HEK293 (cell line): Measurements from ENCODE around the gene SLC2A6.

Experiments
- CTCF ChIA-PET: fragments of 350-600 bp; formaldehyde crosslinking; extraction: SDS; loops from one replicate; lab custom pipeline; 2021; ENCODE audit warnings: antibody characterized with exemption; lab: Yijun Ruan, JAX
- POLR2A ChIA-PET: fragments of 300-600 bp; formaldehyde crosslinking; extraction: SDS; loops from one replicate; lab custom pipeline; 2020; ENCODE audit warnings: antibody characterized with exemption, inconsistent platforms; lab: Yijun Ruan, JAX
- H3K27ac ChIP-seq: fragments of 200-500 bp; sonication (Bioruptor generic); 2 replicates; pipeline ENCODE4 v1.5.1; 2014; ENCODE audit warnings: low read depth, low read length, control low read depth, inconsistent platforms; ENCODE audit errors: extremely low read depth
- H3K36me3 ChIP-seq, 2 experiments: fragments of 200-500 bp in 1 of 2; sonication (Bioruptor generic) in 1 of 2; 1 replicate in 1 of 2; 2 replicates in 1 of 2; pipeline ENCODE4 v1.5.1; 2014 to 2017; ENCODE audit warnings: inconsistent platforms in 2 of 2, low read length in 2 of 2; ENCODE audit not compliant: control insufficient read depth in 2 of 2, insufficient read depth in 1 of 2
- H3K4me1 ChIP-seq: fragments of 200-500 bp; sonication (Bioruptor generic); 2 replicates; pipeline ENCODE4 v1.5.1; 2014; ENCODE audit warnings: mild to moderate bottlenecking, low read length, inconsistent platforms; ENCODE audit not compliant: control insufficient read depth, insufficient read depth
- H3K4me3 ChIP-seq: 2 replicates; pipeline ENCODE4 v1.5.1; 2011; ENCODE audit warnings: low read depth, mild to moderate bottlenecking, control low read depth, low read length, moderate library complexity
- H3K9me3 ChIP-seq: fragments of 200-500 bp; sonication (Bioruptor generic); 2 replicates; pipeline ENCODE4 v1.5.1; 2014; ENCODE audit warnings: low read depth, low read length, inconsistent platforms; ENCODE audit not compliant: control insufficient read depth, insufficient read depth
- IKZF3 ChIP-seq: fragments of 450-650 bp; IDR thresholded peaks from 2 replicates; pipeline ENCODE4 v1.5.0; 2018; ENCODE audit warnings: missing biosample characterization, mild to moderate bottlenecking, missing genetic modification characterization, moderate library complexity
- KLF9 ChIP-seq: fragments of 450-650 bp; formaldehyde crosslinking; IDR thresholded peaks from 2 replicates; pipeline ENCODE4 v1.5.1; 2016; ENCODE audit warnings: missing biosample characterization, missing genetic modification characterization, low read depth
- OSR2 ChIP-seq: fragments of 450-650 bp; formaldehyde crosslinking; IDR thresholded peaks from 2 replicates; pipeline ENCODE4 v1.5.1; 2016; ENCODE audit warnings: missing biosample characterization, missing genetic modification characterization
- YY1 ChIP-seq: fragments of 450-650 bp; formaldehyde crosslinking; IDR thresholded peaks from 2 replicates; pipeline ENCODE4 v1.5.1; 2018; ENCODE audit warnings: missing biosample characterization, missing genetic modification characterization
- ZNF121 ChIP-seq: fragments of 450-650 bp; formaldehyde crosslinking; IDR thresholded peaks from 2 replicates; pipeline ENCODE4 v1.5.1; 2016; ENCODE audit warnings: missing biosample characterization, missing genetic modification characterization
- ZNF138 ChIP-seq: fragments of 450-650 bp; formaldehyde crosslinking; IDR thresholded peaks from 2 replicates; pipeline ENCODE4 v1.5.1; 2016; ENCODE audit warnings: missing biosample characterization, missing genetic modification characterization, borderline replicate concordance
- ZNF2 ChIP-seq: fragments of 450-650 bp; formaldehyde crosslinking; IDR thresholded peaks from 2 replicates; pipeline ENCODE4 v1.5.1; 2016; ENCODE audit warnings: missing biosample characterization, missing genetic modification characterization
- ZNF24 ChIP-seq: fragments of 450-650 bp; formaldehyde crosslinking; IDR thresholded peaks from 2 replicates; pipeline ENCODE4 v1.5.1; 2016; ENCODE audit warnings: missing biosample characterization, missing genetic modification characterization
- ZNF324 ChIP-seq: fragments of 450-650 bp; formaldehyde crosslinking; IDR thresholded peaks from 2 replicates; pipeline ENCODE4 v1.5.1; 2016; ENCODE audit warnings: missing biosample characterization, missing genetic modification characterization
- ZNF37A ChIP-seq: fragments of 450-650 bp; IDR thresholded peaks from 2 replicates; pipeline ENCODE4 v1.5.1; 2018; ENCODE audit warnings: missing biosample characterization, missing genetic modification characterization
- ZNF48 ChIP-seq: fragments of 450-650 bp; formaldehyde crosslinking; IDR thresholded peaks from 2 replicates; pipeline ENCODE4 v1.5.1; 2016; ENCODE audit warnings: missing biosample characterization, missing genetic modification characterization
- ZNF544 ChIP-seq: fragments of 450-650 bp; formaldehyde crosslinking; IDR thresholded peaks from 2 replicates; pipeline ENCODE4 v1.5.0; 2017; ENCODE audit warnings: missing biosample characterization, missing genetic modification characterization
- ZNF768 ChIP-seq: fragments of 450-650 bp; formaldehyde crosslinking; IDR thresholded peaks from 2 replicates; pipeline ENCODE4 v1.5.1; 2018; ENCODE audit warnings: missing biosample characterization, mild to moderate bottlenecking, missing genetic modification characterization
- TF ChIP-seq, protein P1 (sequence below): fragments of 450-650 bp; formaldehyde crosslinking; IDR thresholded peaks from 2 replicates; pipeline ENCODE4 v1.5.1; 2016; ENCODE audit warnings: missing biosample characterization, missing genetic modification characterization
- TF ChIP-seq, protein P2 (sequence below): fragments of 450-650 bp; formaldehyde crosslinking; IDR thresholded peaks from 2 replicates; pipeline ENCODE4 v1.5.1; 2016; ENCODE audit warnings: missing biosample characterization, missing genetic modification characterization
- TF ChIP-seq, protein P3 (sequence below): fragments of 450-650 bp; formaldehyde crosslinking; IDR thresholded peaks from 2 replicates; pipeline ENCODE4 v1.5.1; 2016; ENCODE audit warnings: missing biosample characterization, missing genetic modification characterization
- TF ChIP-seq, protein P4 (sequence below): fragments of 450-650 bp; formaldehyde crosslinking; IDR thresholded peaks from 2 replicates; pipeline ENCODE4 v1.5.1; 2016; ENCODE audit warnings: missing biosample characterization, missing genetic modification characterization
- TF ChIP-seq, protein P5 (sequence below): fragments of 450-650 bp; formaldehyde crosslinking; IDR thresholded peaks from 2 replicates; pipeline ENCODE4 v1.5.1; 2016; ENCODE audit warnings: missing biosample characterization, missing genetic modification characterization

Gene SLC2A6

DNA sequence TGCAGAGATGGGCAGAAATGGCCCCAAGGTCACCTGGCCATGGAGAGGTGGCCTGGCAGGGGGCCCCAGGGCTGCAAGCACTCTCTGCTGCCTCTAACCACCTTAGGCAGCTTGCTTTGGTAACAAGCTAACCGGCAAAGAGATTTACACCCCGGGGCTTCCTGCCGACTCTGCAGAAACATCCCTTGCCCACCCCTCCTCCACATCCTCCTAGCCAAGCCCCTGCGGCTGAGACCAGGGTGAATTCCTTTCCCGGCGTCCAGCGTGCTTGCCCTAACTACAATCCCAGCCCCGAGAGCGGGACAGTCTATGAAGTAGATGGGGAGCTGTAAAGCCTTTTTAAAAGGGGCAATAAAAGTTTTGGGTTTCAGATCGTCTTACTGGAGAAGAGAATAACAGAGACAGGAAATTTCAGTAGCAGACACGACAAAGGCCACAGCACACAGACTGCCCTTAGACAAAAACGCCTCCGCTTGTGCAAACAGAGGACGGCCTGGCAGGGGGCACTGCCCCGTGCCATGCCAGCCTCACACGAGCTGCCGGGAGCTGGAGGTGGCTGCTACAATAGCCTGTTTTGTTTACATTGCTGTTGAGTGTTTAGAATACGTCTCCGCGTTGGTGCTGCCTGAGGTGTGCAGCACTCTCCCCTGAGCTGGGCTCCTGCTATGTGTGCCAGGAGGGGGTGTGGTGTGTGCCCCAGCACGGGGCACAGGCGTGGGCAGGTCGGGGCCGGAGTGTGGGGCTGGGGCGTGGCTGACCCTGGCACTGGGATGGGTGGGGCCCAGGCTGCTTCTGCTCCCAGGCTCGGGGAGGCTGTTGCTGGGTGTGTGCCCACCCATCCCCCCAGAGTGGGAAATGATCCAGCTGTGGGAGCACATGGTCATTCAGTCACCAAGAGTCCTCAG, 30.5 kb upstream of the SLC2A6 start (continued):
- TF ChIP-seq ZNF544 (tag by site-specific recombination) (no peak), IKZF3 (peak; percentile 60; the same call in 1 of the 2 replicates), ZNF121 (tag by site-specific recombination) (no peak), ZNF37A (no peak), OSR2 (tag by site-specific recombination) (peak; percentile 91), ZNF138 (no peak), ZNF2 (tag by site-specific recombination) (0 out of 2 replicates have a peak, but pooled peaks have one; percentile 21), ZNF324 (tag by site-specific recombination) (no peak), KLF9 (tag by site-specific recombination) (peak; percentile 77)
- TF ChIP-seq, protein P1, sequence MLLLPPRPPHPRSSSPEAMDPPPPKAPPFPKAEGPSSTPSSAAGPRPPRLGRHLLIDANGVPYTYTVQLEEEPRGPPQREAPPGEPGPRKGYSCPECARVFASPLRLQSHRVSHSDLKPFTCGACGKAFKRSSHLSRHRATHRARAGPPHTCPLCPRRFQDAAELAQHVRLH (tag by site-specific recombination), result no peak
- TF ChIP-seq, protein P2, sequence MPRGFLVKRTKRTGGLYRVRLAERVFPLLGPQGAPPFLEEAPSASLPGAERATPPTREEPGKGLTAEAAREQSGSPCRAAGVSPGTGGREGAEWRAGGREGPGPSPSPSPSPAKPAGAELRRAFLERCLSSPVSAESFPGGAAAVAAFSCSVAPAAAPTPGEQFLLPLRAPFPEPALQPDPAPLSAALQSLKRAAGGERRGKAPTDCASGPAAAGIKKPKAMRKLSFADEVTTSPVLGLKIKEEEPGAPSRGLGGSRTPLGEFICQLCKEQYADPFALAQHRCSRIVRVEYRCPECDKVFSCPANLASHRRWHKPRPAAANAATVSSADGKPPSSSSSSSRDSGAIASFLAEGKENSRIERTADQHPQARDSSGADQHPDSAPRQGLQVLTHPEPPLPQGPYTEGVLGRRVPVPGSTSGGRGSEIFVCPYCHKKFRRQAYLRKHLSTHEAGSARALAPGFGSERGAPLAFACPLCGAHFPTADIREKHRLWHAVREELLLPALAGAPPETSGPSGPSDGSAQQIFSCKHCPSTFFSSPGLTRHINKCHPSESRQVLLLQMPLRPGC (tag by site-specific recombination), result no peak
- TF ChIP-seq, protein P3, sequence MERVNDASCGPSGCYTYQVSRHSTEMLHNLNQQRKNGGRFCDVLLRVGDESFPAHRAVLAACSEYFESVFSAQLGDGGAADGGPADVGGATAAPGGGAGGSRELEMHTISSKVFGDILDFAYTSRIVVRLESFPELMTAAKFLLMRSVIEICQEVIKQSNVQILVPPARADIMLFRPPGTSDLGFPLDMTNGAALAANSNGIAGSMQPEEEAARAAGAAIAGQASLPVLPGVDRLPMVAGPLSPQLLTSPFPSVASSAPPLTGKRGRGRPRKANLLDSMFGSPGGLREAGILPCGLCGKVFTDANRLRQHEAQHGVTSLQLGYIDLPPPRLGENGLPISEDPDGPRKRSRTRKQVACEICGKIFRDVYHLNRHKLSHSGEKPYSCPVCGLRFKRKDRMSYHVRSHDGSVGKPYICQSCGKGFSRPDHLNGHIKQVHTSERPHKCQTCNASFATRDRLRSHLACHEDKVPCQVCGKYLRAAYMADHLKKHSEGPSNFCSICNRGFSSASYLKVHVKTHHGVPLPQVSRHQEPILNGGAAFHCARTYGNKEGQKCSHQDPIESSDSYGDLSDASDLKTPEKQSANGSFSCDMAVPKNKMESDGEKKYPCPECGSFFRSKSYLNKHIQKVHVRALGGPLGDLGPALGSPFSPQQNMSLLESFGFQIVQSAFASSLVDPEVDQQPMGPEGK (tag by site-specific recombination), result peak; percentile 56

DNA sequence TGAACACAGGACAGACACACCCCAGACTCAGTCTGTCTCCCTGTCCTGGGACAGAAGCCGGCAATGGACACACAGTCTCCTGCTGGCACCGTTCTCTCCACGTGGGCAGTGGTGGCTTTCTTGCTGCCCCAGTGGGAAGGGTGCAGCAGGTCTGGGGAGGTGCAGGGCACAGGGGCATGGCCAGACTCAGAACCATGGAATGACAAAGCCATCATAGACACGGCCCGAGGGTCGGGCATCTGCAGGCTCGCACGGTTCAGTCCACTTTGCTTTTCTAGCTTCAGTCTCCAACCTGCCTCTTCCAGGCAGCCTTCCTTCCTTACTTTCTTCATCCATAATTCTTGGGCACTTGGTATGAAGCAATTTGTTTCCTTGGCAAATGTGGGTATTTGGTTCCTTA, 29.1 kb upstream of the SLC2A6 start:
- CTCF ChIA-PET, result interaction anchor here (0.7 kb wide), 1 partner anchor 26 kb away, joined by 3 read pairs; no protein-coding TSS in a partner anchor
- POLR2A ChIA-PET, result no interaction called here
- H3K9me3 ChIP-seq, result no peaks in the 10 kb centered on the region
- no peak overlapping the region for H3K4me3 ChIP-seq
- no peaks in the 10 kb centered on the region for H3K36me3 ChIP-seq
- no peak overlapping the region for H3K27ac ChIP-seq
- no peak for TF ChIP-seq ZNF768 (tag by site-specific recombination)
- no peak for TF ChIP-seq ZNF24
- TF ChIP-seq, protein P4, sequence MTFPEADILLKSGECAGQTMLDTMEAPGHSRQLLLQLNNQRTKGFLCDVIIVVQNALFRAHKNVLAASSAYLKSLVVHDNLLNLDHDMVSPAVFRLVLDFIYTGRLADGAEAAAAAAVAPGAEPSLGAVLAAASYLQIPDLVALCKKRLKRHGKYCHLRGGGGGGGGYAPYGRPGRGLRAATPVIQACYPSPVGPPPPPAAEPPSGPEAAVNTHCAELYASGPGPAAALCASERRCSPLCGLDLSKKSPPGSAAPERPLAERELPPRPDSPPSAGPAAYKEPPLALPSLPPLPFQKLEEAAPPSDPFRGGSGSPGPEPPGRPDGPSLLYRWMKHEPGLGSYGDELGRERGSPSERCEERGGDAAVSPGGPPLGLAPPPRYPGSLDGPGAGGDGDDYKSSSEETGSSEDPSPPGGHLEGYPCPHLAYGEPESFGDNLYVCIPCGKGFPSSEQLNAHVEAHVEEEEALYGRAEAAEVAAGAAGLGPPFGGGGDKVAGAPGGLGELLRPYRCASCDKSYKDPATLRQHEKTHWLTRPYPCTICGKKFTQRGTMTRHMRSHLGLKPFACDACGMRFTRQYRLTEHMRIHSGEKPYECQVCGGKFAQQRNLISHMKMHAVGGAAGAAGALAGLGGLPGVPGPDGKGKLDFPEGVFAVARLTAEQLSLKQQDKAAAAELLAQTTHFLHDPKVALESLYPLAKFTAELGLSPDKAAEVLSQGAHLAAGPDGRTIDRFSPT, result no peak
- no peak for TF ChIP-seq ZNF48 (tag by site-specific recombination)
- TF ChIP-seq YY1 (tag by site-specific recombination), result no peak
- TF ChIP-seq, protein P5, sequence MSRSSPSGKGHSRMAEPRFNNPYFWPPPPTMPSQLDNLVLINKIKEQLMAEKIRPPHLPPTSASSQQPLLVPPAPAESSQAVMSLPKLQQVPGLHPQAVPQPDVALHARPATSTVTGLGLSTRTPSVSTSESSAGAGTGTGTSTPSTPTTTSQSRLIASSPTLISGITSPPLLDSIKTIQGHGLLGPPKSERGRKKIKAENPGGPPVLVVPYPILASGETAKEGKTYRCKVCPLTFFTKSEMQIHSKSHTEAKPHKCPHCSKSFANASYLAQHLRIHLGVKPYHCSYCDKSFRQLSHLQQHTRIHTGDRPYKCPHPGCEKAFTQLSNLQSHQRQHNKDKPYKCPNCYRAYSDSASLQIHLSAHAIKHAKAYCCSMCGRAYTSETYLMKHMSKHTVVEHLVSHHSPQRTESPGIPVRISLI (tag by site-specific recombination), result no peak
- TF ChIP-seq, all 188 proteins: peak for 0
- H3K4me1 ChIP-seq, result peaks cover 8% of the 10 kb centered on the region
